ENCODE data around the gene SLN.

GRCh38 chr11:107719073-107719472 lies 7.2 kb upstream of the SLN start:
- TF ChIP-seq CTCF (conservative IDR thresholded peaks at IDR 0.05; ENCODE audit: low read length) (no peak), EZH2phosphoT487 (IDR thresholded peaks at IDR 0.05; ENCODE audit: borderline replicate concordance) (no peak)

All from Loucy (cell line).